Inflammatory macrophage (primary cell): ENCODE data around the gene PACC1.
"Not testable (repeated sequence)": the region's sequence is repeated elsewhere in the genome, so short reads cannot be mapped to it uniquely, and the experiment has no call there.

Experiments
- DNase-seq, 2 donors: peaks; one replicate each; pipeline ENCODE4 v3.0.0-alpha.2; 2020 to 2022

The PACC1 gene

GRCh38 chr1:212395678-212396437 lies 18.8 kb downstream of the PACC1 start:
- DNase-seq: not testable (repeated sequence)

DNA sequence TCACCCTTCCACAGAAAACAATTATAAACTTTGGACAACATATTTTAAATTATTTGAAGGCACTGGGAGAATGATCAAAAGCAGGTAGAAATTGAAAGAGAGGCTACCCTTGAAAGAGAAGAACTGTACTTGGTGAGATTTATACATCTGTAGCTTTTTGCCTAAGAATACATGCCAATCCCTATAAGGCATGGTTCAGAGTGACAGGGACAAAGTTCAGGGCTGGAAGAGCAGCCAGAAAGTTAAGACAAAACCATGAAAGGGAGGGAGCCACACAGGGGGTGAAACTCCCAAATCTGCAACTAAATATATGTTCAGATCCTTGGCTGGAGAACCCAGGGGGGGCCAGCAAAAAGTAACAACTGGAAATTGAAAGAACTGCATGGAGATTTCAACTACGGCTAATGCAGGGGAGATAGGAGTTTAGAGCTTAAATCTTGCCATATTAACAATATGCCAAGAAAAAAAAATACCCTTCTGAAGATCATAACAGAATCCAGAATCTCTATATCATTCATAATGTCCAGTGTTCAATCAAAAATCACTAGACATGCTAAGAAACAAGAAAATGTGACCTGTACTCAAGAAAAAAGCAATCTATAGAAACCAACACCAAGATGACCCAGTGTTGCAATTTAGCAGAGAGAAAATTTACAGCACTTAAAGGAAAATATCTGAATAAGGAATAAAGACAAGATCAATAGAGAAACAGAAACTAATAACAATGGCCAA lies 25.5 kb downstream of the PACC1 start:
- DNase-seq: no peak

DNA sequence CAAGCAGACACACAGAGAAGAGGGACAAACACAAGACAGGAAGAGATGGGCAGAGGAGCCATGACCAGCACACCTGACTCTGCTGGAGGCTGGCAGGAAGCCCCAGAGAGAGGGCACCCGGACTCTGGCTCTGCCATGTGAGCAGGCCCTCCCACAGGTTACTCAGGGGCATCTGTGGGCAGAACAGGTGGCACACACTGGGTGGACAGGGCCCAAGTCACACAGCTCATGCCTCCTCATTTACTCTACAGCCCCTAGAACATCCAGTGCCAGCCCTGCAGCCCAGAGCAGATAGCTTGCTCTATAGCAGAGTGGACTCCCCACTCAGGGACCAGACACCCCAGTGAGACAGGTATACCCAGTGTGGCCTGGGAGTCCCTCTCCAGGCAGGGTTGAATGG lies 28.7 kb downstream of the PACC1 start:
- no peak for DNase-seq

DNA sequence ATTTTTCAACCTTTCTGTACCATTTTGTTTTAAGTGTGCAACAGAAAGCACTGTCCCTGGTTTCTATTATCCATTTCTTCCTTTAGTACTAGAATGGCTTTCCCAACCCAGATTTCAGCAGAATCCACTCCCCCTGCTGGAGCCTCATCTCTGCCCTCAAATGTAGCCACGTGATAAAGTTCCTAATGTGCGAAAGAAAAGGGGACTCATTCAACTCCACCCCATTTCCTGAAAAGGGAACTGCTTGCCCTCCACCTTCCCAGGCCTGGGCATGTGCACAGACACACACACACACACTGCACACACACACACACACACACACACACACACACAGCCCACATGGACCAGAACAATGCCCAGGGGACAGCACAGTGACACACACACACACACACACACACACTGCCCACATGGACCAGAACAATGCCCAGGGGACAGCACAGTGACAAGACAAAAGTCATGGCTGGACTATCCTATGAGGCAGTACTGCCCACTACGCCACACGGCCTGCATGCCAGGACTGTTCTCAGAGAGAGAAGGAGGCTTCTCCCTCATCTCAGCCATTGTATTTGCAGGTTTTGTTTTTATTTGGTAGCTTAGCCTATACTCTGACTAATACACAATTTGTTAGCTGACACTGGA lies 33.2 kb downstream of the PACC1 start:
- DNase-seq: peak; percentile 61 to 62

GRCh38 chr1:212379366-212379765 lies 35.3 kb downstream of the PACC1 start:
- no peak for DNase-seq

DNA sequence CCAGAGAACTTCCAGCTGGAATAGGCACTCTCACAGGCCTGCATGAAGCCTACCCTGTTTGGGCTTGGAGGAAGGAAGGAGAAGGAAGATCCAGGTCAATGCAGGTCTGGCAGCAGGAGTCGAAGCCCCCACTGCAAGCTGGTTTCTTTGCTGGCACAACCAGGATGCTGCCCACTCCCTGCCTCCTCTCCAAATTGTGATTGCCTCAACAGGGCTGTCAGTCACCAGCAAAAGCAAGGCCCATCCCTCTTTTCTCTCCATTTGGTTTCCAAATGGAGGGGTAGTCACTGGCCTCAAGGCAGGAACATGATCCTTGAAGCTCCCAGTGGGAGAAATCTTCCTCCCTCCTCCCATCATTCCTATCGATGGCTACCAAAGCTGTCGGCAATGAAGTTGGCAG lies 37.0 kb downstream of the PACC1 start:
- no peak for DNase-seq

DNA sequence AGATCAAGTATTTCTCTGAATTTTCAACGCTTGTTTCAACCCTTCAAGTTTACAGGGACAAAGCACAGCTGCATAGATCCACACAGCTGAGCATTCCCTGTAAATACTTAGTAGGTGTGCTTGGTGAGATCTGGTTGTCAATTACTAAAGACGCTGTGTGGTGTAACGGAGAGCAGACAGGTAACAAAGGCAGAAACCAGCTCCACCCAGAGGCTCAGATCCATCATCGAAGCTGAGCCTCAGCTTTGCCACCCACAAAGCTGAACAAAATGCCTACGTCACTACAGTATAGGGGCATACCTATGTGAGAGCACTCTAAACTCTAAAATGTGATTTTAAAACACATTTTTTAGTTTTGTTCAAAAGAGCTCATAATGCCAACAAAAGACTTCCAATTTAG lies 38.7 kb downstream of the PACC1 start:
- no peak for DNase-seq

DNA sequence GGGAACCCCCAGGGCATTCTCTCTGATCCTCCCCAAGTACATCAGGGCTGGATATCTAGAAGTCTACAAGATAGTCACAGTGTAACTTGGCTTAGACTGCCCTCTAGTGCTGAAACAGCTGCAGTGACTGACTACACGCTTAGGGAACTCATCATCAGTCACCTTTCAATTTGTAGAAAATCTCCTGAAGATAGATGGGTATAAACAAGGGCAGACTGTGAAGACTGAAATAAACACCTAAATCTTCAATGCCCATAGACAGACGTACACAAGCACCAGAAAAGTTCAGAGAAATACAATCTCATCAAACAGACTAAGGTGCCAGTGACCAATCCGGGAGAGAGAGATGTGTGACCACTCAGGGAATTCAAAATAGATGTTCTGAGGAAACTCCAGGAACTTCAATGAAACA lies 46.6 kb downstream of the PACC1 start:
- peak; percentile 68 to 72 for DNase-seq

DNA sequence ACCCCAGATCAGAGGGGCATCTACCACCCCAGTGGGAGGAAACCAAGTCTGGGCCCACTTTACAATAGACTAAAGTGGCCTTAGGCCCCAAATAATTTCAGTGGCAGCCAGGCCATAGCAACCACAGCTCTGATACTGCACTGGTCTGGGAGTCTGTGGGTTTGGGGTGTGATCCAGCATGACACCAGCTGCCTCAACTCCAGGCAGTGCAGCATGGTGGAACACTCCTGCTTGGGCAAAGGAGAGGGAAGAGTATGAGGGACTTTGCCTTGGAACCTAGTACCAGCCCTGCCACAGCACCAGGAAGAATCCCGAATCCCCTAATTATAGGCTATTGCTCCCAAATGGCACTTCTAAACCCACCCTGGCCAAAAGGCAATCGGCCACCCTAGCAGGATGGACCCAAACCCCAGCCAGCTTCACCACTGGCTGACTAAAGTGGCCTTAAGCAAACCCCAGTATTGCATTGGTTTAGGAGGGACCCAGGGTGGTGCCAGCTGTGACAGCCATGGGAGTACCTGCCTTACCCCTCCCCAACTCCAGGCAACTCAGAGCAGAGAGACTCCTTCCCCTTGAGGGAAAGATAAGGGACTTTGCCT lies 47.1 kb downstream of the PACC1 start:
- no peak for DNase-seq

DNA sequence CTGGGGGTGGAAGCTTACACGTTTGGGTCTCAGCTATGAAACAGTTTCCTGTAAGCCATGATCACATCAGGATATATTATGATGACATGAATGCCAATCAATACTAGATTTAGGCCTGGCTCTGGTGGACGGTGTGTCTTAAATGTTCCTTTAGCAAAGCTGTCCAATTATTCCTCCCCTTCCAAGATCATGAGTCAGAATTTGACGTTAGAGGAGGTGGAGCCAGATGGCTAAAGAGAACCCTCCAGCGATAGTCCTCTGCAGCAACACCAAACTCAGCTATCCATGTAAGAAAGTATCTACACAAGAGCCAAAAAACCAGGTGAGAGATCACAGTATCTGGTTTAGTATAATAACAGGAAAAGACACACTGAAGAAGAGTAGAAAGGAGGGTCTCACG lies 47.8 kb downstream of the PACC1 start:
- no peak for DNase-seq

- no peak for DNase-seq
Observed at GRCh38 chr1:212364985-212365384, 49.7 kb downstream of the PACC1 start.

DNA sequence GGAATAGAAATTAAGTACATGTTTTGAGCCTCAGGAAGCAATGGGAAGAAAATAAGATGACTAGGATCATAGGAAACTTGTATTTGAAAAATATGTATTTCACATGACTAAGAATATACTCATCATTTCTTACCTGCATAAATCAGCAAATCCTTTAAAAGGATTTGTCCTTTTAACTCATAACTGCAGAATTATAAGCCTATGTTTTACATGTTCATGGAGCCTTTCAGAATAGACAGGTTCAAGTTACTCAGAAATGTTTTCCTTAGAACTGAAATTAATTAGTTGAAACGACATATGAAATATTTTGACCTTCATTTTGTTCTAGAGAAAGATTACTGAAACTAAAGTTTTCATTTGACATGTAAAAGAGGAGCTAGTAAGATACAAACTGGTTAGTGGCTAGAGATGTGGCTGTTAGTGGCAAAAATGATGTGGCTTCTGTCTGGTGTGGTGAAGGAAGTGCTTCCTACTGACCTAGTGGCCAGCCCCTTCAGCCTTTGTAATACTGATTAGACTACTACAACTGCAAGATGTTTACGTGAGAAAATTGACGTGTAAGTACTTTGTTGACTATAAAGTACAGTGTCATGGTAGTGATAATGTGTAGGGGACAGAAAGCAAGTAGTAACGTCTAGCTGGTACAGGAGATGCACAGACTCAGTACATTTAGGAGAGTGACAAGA lies 54.7 kb downstream of the PACC1 start:
- DNase-seq: no peak

DNA sequence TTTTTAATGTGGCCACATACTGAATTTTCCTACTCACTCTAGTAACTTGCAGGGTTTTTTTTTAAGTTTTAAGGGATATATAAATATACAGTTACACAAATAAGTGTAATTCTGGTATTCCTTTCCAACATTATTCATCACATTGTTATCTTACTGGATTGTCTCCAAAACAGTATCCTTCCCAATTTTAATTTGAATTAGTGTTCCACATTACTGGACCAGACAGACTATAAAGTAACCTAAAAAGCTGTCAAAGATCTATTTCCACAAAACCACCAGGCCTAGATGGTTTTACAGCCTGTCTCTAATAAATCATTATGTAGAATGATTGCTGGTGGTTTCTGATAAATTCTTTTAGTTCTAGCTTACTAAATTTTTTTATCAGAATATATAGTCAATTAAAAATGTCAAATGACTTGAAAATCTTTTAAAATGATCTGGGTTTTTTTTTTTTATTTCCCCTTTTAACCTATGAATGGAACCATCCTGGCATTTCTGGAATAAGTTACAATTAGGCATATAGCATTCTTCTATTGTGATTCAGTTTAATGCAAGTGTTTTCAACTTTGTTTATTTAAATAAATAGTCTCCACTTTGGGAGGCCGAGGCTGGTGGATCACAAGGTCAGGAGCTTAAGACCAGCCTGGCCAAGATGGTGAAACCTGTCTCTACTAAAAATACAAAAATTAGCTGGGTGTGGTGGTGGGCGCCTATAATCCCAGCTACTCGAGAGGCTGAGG lies 59.3 kb downstream of the PACC1 start:
- no peak for DNase-seq

DNA sequence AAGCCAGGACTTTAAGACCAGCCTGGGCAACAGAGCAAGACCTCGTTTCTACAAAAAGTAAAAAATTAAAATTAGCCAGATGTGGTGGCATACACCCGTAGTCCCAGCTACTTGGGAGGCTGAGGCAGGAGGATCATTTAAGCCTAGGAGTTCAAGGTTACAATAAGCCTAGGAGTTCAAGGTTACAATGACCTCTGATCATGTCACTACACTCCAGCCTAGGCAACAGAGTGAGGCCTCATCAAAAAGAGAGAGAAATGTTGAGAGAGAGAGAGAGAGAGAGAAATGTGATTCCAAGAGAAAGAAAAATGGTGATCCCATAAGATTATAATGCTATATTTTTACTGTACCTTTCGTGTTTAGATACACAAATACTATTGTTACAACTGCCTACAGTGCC lies 60.2 kb downstream of the PACC1 start:
- DNase-seq: no peak

DNA sequence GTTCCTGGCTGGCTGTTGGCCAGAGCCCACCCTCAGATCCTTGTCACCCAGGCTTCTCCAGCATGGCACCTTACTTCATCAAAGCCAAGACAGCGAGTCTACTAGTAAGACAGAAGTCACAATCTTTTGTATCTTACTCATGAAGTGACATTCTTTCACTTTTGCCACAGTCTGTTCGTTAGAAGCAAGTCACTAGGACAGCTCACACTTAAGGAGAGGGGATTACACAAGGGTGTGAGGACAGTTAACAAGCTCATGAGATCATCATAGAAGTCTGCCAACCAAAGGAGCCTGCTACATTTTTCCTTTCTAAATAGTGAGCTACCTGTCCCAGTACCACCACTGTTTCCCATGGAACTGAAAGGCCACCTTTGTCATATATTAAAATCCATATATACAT lies 61.5 kb downstream of the PACC1 start:
- DNase-seq: no peak

- no peak for DNase-seq
Observed at GRCh38 chr1:212351588-212352362, 62.9 kb downstream of the PACC1 start.

DNA sequence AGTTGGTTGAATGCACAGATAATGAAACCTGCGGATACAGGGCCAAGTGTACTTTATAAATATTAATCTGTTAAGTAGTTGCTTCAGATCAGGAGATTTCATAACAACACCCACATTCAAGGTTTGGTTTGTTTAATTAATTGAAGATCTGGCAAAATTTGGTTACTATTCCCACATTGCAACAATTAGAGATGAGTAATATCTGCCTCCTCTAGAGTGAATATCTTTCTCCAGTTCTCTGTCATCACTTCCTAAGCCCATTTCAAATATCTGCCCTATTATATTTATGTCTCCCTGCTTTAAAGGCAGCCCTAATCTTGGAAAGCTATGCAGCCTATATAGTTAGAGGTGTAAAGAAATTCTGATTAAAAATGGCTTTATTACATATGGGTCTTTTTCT lies 68.1 kb downstream of the PACC1 start:
- DNase-seq: no peak

DNA sequence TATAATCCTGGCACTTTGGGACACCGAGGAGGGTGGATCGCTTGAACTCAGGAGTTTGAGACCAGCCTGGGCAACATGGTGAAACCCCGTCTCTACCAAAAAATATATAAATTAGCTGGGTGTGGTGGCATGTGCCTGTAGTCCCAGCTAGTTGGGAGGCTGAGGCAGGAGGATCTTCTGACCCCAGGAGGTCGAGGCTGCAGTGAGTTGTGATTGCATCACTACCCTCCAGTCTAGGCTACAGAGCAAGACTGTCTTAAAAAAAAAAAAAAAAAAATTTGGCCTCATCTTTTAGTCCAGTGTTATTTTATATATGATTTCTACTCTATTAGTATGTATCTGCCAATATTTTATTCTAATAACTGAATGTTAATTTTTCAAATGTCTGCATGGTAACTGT lies 69.8 kb downstream of the PACC1 start:
- no peak for DNase-seq

- no peak for DNase-seq
Observed at GRCh38 chr1:212341090-212341489, 73.6 kb downstream of the PACC1 start.

DNA sequence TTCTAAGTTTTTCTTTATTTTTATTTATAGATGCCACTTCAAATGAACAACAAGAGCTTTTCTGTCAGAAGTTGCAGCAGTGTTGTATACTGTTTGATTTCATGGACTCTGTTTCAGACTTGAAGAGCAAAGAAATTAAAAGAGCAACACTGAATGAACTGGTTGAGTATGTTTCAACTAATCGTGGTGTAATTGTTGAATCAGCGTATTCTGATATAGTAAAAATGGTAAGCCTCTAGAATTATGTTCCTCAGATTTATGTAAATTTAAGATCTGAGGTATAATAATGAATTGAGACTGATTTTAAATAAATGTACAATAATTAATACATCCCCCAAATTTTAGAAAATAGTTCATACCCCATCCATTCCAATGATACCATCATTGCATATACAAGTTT lies 85.6 kb downstream of the PACC1 start:
- no peak for DNase-seq

GRCh38 chr1:212328248-212328647 lies 86.4 kb downstream of the PACC1 start:
- DNase-seq: no peak
